ENCODE results near the gene TMEM215. TPM values are rescaled to one million over a fixed set of nuclear protein-coding genes. Genes with fewer than 3 reads are reported as not detected.
"Not testable (repeated sequence)": the region's sequence is repeated elsewhere in the genome, so short reads cannot be mapped to it uniquely, and the experiment has no call there.

TMEM215 gene
- total RNA-seq, 1 experiment from 2014 or later: not detected

GRCh38 chr9:32787816-32788215 lies 4.5 kb downstream of the TMEM215 start:
- no peaks in the 10 kb centered on the region for H3K36me3 Mint-ChIP-seq (ENCODE audit: insufficient read depth, unreplicated experiment)
- CTCF ChIA-PET: no interaction called here
- no peak for DNase-seq
- intact Hi-C loops (cut with micrococcal nuclease; ENCODE audit: unreplicated experiment): no loop called here
- H3K4me3 Mint-ChIP-seq (ENCODE audit: low read depth, unreplicated experiment): no peak overlapping the region
- peaks cover 39% of the 10 kb centered on the region for H3K27me3 Mint-ChIP-seq (ENCODE audit: unreplicated experiment)
- no peak for TF ChIP-seq CTCF (IDR thresholded peaks at IDR 0.05; ENCODE audit: unreplicated experiment)
- H3K4me1 Mint-ChIP-seq (ENCODE audit: low read depth, unreplicated experiment): no peaks in the 10 kb centered on the region
- no peak overlapping the region for H3K27ac Mint-ChIP-seq (ENCODE audit: unreplicated experiment)
- no TSS peak for BruUV-seq (replicated peaks)
- peaks cover 2% of the 10 kb centered on the region for H3K9me3 Mint-ChIP-seq (ENCODE audit: low read depth, unreplicated experiment)

- intact Hi-C loops (cut with micrococcal nuclease; ENCODE audit: unreplicated experiment); H3K36me3 Mint-ChIP-seq (ENCODE audit: insufficient read depth, unreplicated experiment); BruUV-seq (replicated peaks); DNase-seq; H3K4me1 Mint-ChIP-seq (ENCODE audit: low read depth, unreplicated experiment); CTCF ChIA-PET; H3K4me3 Mint-ChIP-seq (ENCODE audit: low read depth, unreplicated experiment); H3K27ac Mint-ChIP-seq (ENCODE audit: unreplicated experiment): not testable (repeated sequence)
- Mint-ChIP-seq H3K9me3 (ENCODE audit: low read depth, unreplicated experiment) (peaks cover 12% of the 10 kb centered on the region), H3K27me3 (ENCODE audit: unreplicated experiment) (peaks cover 27% of the 10 kb centered on the region)
These were observed 12.7 kb downstream of the TMEM215 start for GRCh38 chr9:32796015-32796414.

GRCh38 chr9:32801530-32801929 lies 18.2 kb downstream of the TMEM215 start:
- DNase-seq: no peak
- intact Hi-C loops (cut with micrococcal nuclease; ENCODE audit: unreplicated experiment): no loop called here

GRCh38 chr9:32807217-32807616 lies 23.9 kb downstream of the TMEM215 start:
- Mint-ChIP-seq H3K4me3 (ENCODE audit: low read depth, unreplicated experiment) (no peak overlapping the region), H3K36me3 (ENCODE audit: insufficient read depth, unreplicated experiment) (no peaks in the 10 kb centered on the region), H3K9me3 (ENCODE audit: low read depth, unreplicated experiment) (no peaks in the 10 kb centered on the region), H3K27me3 (ENCODE audit: unreplicated experiment) (peaks cover 29% of the 10 kb centered on the region), H3K4me1 (ENCODE audit: low read depth, unreplicated experiment) (no peaks in the 10 kb centered on the region), H3K27ac (ENCODE audit: unreplicated experiment) (no peak overlapping the region)
- CTCF ChIA-PET: no interaction called here
- intact Hi-C loops (cut with micrococcal nuclease; ENCODE audit: unreplicated experiment): no loop called here
- TF ChIP-seq CTCF (IDR thresholded peaks at IDR 0.05; ENCODE audit: unreplicated experiment): no peak
- BruUV-seq (replicated peaks): no TSS peak
- no peak for DNase-seq

More at GRCh38 chr9:32801530-32801929, 18.2 kb downstream of the TMEM215 start:
- no peak overlapping the region for H3K4me3 Mint-ChIP-seq (ENCODE audit: low read depth, unreplicated experiment)
- H3K27ac Mint-ChIP-seq (ENCODE audit: unreplicated experiment): no peak overlapping the region
- no TSS peak for BruUV-seq (replicated peaks)
- H3K4me1 Mint-ChIP-seq (ENCODE audit: low read depth, unreplicated experiment): no peaks in the 10 kb centered on the region
- no peak for TF ChIP-seq CTCF (IDR thresholded peaks at IDR 0.05; ENCODE audit: unreplicated experiment)
- CTCF ChIA-PET: no interaction called here
- peaks cover 58% of the 10 kb centered on the region for H3K27me3 Mint-ChIP-seq (ENCODE audit: unreplicated experiment)
- H3K9me3 Mint-ChIP-seq (ENCODE audit: low read depth, unreplicated experiment): peaks cover 6% of the 10 kb centered on the region
- H3K36me3 Mint-ChIP-seq (ENCODE audit: insufficient read depth, unreplicated experiment): no peaks in the 10 kb centered on the region

GRCh38 chr9:32811246-32811645 lies 27.9 kb downstream of the TMEM215 start:
- intact Hi-C loops (cut with micrococcal nuclease; ENCODE audit: unreplicated experiment): no loop called here
- CTCF ChIA-PET: no interaction called here

More at GRCh38 chr9:32811246-32811645, 27.9 kb downstream of the TMEM215 start:
- Mint-ChIP-seq H3K36me3 (ENCODE audit: insufficient read depth, unreplicated experiment) (no peaks in the 10 kb centered on the region), H3K4me3 (ENCODE audit: low read depth, unreplicated experiment) (no peak overlapping the region), H3K27me3 (ENCODE audit: unreplicated experiment) (peaks cover 34% of the 10 kb centered on the region), H3K27ac (ENCODE audit: unreplicated experiment) (no peak overlapping the region), H3K9me3 (ENCODE audit: low read depth, unreplicated experiment) (no peaks in the 10 kb centered on the region), H3K4me1 (ENCODE audit: low read depth, unreplicated experiment) (no peaks in the 10 kb centered on the region)
- no peak for DNase-seq
- no TSS peak for BruUV-seq (replicated peaks)
- no peak for TF ChIP-seq CTCF (IDR thresholded peaks at IDR 0.05; ENCODE audit: unreplicated experiment)

All from Calu3 (cell line).